NCI-H69 (cell line): ENCODE data around the gene GLCE.
"Not testable (repeated sequence)": the region's sequence is repeated elsewhere in the genome, so short reads cannot be mapped to it uniquely, and the experiment has no call there.

Source experiments
- DNase-seq: peaks from one replicate; lab custom pipeline; 2025; lab: John Stamatoyannopoulos, UW

Gene GLCE

DNA sequence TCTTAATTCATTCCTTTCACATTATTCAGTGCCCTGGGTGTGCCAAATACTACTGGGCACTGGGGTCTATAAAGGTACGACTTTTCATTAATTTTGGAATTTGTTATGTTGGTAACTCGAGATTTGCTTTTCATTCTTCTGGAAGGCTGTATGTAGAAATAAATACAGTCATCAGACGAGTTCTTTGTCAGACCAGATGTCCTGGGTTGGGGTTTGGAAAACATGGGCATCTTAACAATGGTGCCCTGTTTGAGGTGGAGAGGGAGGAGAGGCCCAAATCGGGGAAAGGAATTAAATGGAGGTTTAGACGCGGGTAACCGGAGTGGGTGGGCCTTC lies 662 bp upstream of the GLCE start:
- no peak for DNase-seq

DNA sequence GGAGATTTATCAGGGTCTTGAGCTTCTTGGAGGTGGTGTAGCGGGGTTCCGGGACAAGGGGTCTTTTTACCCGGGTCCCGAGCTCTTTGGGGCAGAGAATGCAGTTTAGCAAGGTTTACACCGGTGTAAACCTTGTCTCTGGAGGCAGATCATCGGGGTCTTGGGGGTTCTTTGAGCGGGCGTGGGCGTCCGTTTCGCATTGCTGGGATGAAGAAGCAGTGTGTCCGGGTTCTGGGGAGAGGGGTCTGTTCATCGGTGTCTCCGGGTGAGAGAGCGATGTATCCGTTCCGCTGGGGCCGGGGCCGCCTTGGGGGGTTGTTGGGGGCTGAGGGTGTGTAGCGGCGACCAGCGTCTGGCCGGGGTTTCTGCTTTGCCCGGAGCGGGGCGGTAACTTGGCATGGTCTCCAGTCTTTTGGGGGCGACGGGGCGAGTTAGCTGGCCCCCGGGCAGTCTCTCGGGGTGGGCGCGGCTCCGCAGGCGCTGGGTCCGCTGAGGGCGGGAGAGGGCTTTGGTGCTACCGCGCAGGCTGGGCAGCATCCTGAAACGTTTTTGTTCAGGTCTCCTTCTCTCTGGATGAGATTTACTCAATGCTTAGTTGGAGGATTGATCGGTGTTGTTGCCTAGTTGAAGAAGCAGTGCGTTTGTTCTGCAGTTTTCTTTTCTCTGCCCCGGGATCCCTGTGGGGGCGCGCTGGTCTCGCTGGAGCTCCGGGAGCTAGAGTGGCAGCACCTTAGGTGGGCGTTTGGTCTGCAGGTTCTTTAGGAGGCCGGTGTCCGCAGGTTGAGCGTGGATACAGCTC lies 843 bp downstream of the GLCE start:
- DNase-seq = peak; percentile 63

DNA sequence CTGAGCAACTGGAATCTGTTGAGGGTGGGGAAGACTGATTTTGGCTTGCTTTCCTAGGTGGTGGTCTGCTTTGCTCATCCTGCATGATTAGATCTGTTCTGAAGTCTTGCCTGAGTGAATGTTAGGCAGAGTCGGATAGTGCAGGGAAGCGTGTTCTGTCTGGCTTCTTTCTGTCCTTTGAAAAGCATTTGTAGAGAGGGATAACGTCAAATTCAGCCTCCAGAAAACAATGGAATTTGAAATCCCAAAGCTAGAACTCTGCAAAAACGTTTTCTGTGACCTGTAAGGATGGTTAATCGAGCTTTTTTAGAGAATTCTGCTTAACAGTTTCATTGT lies 1.4 kb downstream of the GLCE start:
- DNase-seq = no peak

DNA sequence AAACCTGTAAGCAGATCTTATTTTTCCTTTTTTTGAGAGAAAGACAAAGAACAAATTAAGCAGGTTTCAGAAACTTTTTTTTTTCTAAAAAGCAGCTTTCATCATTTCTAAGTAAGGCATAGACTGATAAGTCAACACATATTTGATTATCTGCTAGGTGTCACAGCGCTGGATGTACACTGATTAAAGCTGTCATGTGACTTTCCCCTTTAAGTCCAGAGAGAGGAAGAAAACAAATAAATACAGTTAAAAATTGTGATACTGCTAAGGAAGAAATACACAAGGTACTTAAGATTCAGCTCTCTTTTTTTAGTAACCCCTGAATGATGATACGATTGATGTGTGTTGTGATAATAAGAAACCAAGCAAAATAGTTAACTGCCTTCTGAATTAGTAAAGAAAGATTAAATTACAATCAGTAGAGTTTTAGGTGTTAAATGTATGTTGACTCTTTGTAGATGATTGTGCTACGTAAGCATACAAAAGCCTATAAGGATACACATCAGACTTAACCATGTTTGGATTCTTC lies 2.8 kb downstream of the GLCE start:
- DNase-seq = no peak

DNA sequence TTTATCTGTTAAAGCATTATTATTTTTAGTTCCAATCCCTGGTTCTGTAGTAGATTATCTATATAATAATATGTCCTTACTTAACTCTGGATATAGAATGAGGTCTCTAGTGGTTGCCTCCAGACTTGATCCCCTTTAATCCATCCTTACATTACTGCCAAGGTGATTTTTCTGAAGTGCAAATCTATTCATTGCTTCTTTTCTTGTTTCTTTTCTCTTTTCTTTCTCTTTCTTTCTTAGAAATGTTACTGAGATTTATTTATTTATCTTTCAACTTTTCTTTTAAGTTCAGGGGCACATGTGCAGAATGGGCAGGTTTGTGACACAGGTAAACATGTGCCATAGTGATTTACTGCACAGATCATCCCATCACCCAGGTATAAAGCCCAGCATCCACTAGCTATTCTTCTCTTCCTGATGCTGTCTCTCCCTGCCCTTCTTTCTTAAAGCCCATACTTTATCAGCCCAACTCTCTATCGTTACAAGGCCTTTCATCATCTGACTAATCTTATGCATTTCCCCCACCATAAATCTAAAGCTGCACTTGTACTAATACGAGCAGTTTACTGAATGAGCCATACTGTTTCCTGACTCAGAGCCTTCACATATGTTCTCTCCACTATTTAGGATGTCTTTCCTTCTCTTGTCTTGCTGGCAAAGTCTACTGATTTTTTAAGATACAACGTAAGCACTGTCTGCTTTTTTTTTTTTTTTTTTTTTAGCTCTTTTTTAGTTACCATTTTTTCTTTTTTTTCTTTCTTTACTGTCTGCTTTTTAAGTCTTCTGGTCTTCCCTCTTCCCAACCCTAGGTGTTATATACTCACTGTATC lies 4.6 kb downstream of the GLCE start:
- peak; percentile 40 for DNase-seq

DNA sequence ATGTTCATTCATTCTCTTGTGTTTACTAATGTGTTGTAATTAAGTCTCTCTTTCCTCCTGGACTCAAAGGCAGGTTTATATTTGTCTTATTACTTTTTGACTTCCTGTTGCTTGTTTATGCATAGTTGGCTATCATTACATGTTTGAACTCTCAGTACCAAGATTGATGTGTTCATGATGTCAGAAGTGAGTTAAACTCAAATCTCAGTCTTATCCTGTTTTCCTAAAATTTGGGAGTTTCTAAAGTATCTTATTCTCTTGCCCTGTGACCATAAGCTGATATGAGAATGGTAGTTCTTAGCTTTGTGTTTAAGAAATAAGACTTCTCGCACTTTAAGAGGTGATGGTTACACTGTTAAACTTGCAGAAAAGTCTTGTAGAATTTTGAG lies 5.2 kb downstream of the GLCE start:
- DNase-seq = peak; percentile 23

DNA sequence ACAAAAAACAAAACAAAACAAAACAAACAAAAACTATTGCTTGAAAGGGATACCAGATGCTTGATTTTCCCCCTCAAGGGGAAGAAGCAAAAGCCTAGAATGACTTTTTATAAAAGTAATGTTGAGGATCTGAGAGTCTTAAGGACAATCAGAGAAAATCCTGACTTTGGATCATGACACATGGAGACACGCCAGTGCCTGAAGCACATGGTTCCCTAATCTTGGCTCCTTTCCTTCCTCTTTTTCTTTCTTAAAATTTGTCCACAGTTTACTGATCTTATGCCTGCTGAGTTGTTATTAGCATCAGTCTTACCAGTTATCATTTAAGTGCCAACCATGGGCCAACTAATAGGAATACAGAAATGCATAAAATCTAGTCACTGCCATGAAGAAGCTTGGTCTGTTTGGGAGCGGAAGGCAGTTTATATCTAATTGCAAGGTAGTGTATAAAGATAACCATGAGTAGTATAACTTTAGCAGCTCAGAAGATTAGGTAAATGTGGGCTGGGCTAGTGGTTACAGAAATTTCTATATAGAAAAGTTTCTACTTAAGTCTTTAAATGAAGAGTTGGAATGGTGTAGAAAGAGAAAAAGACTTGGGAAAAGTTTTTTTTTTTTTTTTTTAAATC lies 6.9 kb downstream of the GLCE start:
- no peak for DNase-seq

DNA sequence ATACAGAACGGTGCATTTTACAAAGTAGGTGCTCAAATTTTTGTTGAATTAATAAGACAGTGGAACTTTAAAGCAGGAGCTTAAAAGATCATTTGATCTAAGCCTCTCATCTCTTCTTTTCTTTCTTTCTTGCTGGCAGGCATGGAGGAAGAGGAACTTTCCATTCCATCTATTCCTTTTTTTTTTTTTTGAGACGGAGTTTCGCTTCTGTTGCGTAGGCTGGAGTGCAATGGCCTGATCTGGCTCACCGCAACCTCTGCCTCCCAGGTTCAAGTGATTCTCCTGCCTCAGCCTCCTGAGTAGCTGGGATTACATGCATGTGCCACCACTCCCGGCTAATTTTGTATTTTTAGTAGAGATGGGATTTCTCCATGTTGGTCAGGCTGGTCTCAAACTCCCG lies 7.9 kb downstream of the GLCE start:
- DNase-seq = not testable (repeated sequence)

DNA sequence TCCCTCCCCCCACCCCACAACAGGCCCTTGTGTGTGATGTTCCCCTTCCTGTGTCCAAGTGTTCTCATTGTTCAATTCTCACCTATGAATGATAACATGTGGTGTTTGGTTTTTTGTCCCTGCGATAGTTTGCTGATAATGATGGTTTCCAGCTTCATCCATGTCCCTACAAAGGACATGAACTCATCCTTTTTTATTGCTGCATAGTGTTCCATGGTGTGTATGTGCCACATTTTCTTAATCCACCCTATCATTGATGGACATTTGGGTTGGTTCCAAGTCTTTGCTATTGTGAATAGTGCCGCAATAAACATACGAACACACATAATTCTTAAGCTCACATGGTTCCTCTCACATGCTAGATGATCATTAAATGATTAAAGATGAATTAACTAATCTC lies 9.1 kb downstream of the GLCE start:
- not testable (repeated sequence) for DNase-seq

DNA sequence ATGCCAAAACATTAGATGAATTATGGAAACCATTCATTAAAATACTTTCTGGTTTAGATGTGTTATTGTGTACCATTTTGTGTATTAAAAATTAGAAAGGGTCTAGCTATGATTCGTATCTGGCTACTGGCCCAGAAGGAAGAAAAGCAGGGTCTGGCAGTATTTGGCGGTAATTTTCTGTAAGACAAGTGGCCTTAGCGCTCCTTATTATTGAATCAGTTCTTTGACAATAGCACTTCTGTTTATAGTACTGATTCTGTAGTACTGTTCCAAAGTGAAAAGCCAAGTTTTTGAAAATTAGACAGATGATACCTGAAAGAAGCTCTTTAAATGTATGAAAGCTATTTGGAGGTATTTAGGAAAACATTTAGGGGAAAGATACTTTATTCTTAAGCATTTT lies 10.2 kb downstream of the GLCE start:
- peak; percentile 54 for DNase-seq

DNA sequence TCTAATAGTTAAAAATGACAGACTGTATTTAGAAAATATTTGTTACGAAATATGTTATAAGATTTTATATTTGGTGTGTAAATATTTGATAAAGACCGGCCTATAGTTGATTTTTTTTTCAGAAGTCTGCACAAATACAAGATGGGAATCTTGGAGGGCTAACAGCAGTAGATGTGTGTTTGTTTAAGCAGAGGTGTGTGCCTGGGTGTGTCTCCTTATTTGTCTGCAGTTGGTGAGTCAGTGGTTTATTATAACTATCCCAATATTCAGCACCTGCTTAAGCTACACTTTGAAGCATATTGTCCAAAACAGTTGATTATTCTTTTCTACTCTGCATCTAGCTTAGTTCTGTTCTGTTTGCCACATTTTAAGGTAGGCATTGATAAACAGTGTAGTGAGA lies 12.4 kb downstream of the GLCE start:
- DNase-seq = peak; percentile 51

DNA sequence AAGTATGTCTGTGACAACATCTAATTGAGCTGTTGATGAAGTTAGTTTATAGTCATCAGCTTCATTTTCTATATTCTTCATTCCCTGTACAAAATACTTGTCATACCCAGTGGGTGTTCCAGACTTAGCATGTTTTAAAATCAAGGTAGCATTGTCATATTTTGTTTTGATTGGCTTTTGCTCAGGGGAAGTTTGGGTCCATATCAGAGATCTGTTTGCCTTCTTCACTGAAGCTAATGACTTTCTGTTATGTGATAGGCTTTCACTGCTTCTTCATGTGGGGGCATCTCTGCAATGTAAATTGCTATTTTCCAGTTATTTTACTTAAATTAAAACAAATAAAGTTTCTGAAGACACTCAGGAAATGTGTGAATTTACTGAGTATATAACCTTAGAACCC lies 15.1 kb downstream of the GLCE start:
- no peak for DNase-seq

DNA sequence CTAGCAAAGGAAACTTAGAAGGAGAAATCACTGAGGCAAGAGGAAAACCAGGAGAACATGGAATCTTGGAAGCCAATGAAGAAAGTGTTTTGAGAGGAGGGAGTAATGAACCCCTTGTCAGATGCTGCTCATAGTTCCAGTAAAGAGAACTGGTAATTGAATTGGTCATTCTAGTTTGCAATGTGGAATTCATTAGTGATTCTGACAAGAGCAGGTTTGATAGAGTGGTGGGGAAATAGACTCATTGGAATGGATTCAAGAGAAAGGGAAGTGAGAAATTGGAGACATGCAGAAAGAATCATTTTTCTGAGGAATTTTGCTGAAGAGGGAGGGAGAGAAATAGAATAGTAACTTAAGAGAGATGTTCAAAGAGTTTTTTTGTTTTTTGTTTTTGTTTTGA lies 21.0 kb downstream of the GLCE start:
- DNase-seq = no peak

DNA sequence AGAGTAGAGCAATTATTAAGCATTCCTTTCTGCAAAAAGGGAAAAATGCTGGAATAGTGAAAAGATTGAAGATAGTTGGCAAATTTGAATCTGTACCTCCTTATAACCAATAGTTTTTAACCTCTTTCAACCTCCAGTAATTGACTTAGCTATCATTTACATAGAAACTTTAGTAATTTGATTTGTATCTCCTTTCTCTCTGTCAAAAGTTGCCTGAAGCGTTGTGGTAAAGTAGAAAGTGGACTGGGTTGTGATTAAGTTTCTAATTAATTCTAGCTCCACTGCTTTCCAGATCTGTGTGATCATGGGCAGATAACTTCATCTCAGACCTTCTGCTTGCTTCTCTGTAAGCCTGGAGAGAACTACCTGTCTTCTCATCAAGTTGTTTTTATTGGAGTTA lies 24.8 kb downstream of the GLCE start:
- DNase-seq = no peak

DNA sequence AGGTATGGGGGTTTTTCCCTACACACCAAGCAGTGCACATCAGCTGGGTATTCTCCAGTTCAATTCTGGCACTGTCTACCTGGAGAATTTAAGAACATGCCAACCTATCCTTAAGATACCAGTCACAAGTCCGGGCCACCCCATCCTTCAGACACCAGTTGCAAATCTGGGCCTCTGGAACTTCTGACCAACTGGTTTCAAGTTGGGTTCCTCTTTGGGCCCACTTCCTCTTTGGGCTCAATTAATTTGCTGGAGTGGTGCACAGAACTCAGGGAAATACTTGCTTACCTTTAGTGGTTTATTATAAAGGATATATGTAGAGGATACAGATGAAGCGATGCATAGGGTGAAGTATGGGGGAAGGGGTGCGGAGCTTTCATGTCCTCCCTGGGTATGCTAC lies 25.3 kb downstream of the GLCE start:
- DNase-seq = no peak

DNA sequence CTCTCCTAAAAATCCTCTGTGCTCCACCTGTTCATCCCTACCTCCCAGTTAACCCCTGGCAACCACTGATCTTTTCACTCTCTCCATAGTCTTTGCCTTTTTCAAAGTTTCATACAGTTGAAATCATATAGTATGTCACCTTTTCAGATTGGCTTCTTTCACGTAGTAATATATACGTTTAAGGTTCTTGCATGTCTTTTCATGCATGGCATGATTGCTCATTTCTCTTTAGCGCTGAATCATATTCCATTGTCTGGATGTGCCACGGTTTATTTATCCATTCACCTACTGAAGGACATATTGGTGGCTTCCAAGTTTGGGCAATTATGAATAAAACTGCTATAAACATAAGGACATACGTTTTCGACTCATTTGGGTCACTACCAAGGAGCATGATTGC lies 28.7 kb downstream of the GLCE start:
- no peak for DNase-seq

DNA sequence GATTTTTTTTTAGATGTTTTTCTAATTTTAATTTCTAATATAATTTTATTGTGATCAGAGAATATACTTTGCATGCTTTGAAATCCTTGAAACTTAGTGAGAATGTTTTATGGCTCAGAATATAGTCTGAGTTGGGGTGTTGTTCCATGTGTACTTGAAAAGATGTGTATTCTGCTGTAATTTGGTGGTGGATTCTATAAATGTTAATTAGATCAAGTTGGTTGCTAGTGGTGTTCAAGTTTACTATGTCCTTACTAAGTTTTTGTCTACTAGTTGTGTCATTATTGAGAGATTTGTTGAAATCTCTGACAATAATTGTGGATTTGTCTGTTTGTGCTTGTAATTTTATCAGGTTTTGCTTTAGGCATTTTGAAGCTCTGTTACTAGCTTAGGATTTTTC lies 29.7 kb downstream of the GLCE start:
- DNase-seq = no peak

DNA sequence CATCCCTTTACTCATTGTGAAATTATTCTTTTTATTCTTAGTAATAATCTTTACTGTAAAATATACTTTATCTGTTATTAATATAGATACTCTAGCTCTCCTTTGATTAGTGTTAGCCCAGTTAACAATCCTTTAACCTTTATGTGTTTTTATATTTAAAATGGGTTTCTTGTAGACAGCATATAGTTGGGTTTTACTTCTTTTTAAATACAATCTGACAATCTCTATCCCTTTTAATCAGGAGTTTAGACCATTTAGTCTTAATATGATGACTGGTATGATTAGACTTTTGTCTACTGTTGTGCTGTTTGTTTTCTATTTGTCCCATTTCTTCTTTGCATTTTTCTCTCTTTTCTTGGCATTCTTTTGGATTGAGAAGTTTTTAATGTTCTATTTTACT lies 30.1 kb downstream of the GLCE start:
- DNase-seq = no peak

DNA sequence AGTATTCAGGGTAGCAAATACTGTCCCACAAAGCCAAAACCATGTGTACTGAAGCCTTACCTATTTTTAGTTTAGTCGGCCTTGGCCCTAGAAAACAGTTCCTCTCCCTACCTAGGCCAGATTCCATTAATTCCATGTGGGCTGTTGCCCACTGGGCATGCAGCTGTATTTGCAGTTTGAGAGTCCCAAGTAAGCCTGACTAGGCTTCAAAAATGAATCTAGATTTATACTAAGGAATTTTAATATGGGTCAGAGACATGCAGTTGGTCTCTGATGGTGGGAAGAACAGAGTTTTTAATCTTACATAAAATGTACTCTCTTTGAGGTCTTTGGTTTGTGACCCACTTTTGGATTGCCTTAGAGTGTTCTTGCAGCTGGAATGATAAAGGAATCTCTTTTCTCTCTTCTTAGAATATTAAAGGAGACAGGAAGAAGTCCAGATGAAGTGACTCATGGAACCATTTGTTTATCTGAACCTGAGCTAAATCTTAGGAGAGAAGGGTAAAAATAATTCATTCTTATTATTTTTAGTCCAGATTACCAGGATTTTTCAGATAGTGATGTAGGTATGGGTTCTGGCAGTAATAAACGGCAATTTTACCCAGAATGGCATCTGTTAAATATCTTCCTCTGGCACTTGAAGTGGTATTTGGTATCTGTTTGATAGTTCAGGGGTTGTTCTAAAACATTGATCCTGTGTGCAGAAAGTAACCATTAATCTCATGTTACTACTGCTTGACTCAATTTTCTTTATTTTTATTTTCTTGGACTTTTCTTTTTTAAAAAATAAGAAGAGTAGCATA lies 33.8 kb downstream of the GLCE start:
- DNase-seq = no peak

DNA sequence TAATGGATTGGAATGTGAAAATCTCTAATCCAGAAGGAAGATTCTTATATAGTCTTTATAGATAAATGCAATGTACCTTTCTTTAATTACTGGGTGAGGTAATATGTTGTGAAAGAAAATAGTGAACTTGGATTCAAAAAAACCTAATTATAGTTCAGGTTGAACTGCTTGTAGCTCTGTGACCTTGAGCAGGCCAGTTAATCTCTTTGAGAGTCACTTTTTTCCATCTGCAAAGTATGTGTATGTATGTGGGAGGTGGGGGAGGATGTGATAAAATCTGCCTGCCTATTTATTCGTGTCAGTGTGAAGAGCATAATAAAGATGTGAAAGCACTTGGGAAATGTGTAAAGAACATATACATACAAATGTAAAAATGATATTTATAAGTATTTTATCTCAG lies 34.4 kb downstream of the GLCE start:
- DNase-seq = peak; percentile 35

DNA sequence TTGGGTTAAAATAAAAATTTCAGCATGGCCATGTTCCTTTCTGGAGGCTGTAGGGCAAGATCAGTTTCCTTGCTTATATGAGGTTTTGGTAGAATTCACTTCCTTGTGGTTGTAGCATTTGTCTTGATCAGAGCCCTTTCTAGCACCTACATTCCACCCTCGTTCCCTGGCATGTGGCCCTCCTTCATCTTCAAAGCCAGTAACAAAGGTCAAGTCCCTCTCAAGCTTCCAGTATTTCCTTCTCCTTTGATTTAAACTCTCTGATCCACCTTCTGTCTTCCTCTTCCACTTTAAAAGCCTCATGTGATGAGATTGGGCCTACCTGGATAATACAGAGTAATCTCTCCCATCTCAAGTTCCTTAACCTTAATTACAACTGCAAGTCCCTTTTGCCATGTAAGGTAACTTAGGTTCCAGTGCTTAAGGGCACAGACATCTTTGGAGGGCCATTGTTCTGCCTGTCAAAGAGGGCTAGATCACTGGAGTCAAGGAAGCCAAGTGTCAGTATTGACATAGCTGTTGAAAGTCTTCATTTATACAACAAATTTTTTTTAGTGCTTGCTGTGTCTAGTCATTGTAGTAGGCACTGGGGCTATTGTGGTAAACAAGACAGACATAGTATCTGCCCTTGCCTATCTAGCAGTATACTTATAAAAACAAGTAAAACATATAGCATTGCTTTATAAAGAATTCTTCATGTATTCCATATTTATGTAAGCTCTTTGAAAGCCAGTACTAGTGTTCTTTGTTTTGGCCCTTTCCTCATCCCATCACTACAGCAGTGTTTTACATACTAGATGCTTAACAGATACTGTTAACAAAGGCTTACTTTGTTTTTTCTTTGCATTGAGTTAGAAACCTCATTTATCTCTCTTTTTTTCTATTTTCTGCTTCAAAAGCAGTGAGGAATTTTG lies 40.7 kb downstream of the GLCE start:
- no peak for DNase-seq
